GM21360 (cell line): ENCODE results near the gene BTRC.

Experiments used
- ATAC-seq: cut with Tn5 transposase; IDR thresholded peaks from one replicate; pipeline ENCODE4 v1.9.1; 2021; ENCODE audit warnings: mild to moderate bottlenecking, moderate library complexity; ENCODE audit not compliant: unreplicated experiment

BTRC gene

DNA sequence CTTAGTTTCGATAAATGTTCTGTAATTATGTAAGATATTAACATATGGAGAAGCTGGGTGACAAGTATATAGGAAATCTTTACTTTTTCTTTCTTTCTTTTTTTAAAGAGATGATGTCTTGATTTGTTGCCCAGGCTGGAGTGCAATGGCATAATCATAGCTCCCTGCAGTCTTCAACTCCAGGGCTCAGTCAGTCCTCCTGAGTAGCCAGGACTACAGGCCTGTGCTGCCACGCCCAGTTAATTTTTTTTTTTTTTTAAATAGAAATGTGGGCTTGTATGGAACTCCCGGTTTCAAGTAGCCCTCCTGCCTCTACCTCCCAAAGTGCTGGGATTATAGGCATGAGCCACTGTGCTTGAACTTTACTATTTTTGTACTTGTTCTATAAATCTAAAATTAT lies 122.4 kb downstream of the BTRC start:
- ATAC-seq: no peak

DNA sequence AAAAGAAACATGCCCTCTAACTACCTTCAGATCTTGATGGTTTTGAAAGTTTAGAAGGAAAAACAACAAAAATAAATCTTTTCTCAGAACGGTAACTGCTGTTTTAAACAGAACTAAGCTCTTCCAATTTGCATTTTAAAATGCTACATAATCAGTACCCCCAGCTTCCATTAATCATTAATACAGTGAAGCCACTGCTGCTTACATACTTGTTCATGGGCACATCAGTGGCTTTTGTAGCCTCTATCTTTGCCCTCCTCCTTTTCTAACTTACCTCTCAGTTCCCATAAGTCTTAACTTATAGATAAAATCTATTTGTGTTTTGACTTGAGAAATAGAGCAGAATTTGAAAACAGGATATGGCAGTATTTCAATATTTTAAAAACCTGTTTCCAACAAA lies 125.0 kb downstream of the BTRC start:
- ATAC-seq: no peak

- no peak for ATAC-seq
Measured at GRCh38 chr10:101481256-101481655, 127.3 kb downstream of the BTRC start.

DNA sequence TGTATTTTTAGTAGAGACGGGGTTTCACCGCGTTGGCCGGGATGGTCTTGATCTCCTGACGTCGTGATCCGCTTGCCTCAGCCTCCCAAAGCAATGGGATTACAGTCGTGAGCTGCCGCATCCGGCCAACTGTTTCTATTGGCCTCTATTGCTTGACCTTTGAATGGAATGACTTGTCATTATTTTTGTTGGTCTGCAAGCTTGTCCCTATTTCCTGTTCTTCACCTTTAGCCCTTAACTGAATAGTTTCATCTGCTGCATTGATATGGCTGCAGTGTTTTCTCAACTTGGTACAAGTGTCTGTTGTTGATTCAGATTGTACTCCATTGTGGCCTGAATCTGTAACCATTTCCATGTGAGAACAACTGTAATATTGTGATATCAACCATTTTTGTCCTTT lies 128.6 kb downstream of the BTRC start:
- ATAC-seq: no peak

GRCh38 chr10:101484175-101484745 lies 130.3 kb downstream of the BTRC start:
- no peak for ATAC-seq

DNA sequence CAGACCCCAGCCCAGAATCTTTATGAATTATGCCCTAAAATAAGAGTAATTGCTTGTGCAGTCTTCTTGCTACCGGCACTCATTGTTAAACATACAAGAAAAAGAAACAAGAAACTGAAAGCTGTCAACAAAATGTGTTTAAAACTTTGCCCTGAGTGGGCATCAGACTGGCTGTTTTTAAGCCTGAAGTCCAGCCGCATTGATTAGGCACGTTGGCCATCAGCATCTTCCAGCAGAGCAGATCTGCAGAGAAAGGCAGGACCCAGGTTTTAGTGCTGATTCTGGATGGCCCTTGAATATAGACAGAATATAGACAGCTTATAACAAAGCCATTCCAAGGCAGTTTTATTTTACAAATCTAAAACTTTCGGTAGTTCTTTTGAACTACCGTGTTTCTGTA lies 131.2 kb downstream of the BTRC start:
- ATAC-seq: no peak

- no peak for ATAC-seq
Measured at GRCh38 chr10:101485681-101486554, 132.0 kb downstream of the BTRC start.

DNA sequence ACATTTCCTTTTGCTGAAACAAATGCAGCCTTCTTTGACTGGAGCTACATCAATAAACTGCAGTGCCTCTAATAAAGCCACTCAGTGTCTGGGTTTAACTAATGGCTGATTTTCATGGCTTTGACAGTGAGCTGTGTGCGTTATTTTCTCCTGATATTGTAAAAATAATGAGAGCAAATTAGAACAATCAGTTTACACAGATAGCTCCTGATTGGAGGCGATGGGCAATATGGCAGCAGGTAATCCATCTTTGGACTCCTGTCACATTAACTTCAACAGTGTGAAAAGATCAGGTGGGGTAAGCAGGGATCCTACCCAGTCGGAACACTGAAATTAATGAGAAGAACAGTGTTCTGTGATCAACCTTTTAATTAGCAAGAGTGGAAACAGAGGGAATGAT lies 133.4 kb downstream of the BTRC start:
- ATAC-seq: no peak

DNA sequence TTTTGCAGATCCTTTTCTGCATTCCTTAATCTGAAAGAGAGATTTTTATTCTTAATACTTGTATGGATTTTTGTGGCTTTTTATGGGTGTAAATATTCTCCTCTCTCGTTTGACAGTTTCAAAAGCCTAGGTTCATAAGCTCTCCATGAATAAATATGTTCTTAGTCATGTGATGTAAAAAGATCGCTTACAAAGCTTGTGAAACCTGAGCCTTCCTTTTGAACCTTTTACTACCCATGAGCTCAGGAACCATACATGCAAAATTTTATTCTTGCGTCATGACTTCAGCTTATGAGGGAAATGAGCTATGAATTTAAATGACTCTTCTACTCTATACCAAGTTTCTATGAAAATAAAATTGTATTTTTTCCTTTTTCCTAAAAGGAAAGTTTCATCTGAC lies 135.4 kb downstream of the BTRC start:
- no peak for ATAC-seq

GRCh38 chr10:101490026-101490425 lies 136.1 kb downstream of the BTRC start:
- no peak for ATAC-seq

DNA sequence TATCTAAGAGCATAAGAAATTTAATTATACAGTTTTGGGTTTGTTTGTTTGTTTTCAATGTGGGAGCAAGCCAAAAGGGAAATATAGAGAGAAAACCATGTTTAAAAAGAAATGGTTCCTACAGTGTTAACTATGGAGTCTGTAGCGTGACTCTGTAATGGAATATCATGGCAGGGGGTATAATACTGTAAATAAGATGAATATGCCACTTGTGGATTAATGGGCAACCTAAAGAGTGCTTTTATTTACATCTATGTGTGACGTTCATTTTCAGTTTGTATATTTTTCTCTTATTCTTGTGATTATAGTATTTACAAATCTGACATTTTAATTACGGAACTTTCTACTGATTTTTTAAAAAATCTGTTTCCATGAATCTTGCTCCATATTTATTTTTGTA lies 138.2 kb downstream of the BTRC start:
- ATAC-seq: no peak

GRCh38 chr10:101492814-101493213 lies 138.8 kb downstream of the BTRC start:
- ATAC-seq: no peak

GRCh38 chr10:101493249-101493648 lies 139.3 kb downstream of the BTRC start:
- ATAC-seq: no peak

- no peak for ATAC-seq
Measured at GRCh38 chr10:101493782-101494281, 139.9 kb downstream of the BTRC start.

DNA sequence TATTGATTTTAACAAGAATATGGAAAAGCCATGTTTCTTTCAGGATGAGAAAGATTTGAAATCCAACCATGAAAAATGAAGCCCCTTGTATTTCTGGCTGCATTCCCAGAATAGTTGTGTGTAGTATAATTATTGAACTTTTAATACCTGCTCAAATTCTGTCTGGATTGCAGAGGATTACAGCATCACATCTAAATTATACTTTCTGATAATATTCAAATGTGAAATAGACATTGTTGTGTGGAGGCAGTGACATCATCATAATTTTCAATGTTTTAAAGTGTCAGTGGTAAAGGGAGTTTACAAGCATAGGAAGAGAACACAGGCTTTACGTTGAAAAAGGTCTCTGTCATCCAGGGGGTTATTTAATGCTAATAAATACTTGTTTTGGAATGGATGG lies 140.7 kb downstream of the BTRC start:
- ATAC-seq: no peak

DNA sequence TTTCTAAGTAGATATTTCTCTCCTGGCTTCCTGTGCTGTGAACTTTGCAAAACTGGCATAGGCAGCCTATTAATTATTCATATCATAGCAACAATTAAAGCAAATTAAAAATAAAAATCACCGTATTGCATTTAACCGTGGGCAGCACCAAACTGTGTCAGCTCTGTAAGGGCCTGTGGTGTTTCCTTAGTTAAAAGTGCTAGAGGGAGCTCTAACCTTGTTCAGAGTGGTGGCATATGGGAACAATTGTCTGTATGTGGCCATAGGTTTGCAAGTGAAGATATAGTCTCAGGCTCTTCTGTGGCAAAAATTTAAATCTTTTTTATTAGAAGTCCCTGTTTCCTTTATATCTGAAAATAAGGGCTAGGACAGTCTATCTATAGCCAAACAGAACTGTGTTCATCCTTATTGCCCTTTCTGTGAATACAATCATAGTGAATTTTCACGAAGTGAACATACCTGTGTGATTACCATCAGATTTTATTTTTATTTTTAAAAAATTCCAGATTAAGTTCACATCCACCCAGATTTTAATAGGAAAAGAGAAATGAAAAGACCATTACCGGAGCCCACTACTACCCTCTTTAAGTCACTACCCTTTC lies 141.5 kb downstream of the BTRC start:
- no peak for ATAC-seq

- no peak for ATAC-seq
Measured at GRCh38 chr10:101504438-101504837, 150.5 kb downstream of the BTRC start.

- no peak for ATAC-seq
Measured at GRCh38 chr10:101506829-101507661, 153.1 kb downstream of the BTRC start.

DNA sequence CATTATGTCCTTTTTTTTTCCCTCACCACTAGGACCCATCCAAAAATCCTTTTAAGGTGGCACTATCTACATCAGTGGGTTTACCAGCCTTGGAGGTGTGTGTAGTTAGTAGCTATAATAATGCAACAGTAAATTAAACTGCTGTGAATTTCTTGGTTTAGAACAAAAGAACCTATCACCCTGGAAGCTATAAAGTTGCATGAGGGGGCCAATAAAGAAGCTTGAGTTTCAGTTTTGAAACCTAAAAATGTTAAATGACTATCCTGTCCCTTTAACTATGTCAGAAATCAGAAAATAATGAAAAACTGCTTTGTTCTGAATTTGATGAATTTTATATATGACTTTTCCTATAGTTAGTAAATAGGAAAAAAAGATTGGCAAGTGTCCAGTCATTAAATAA lies 153.9 kb downstream of the BTRC start:
- no peak for ATAC-seq

GRCh38 chr10:101511938-101512337 lies 158.0 kb downstream of the BTRC start:
- ATAC-seq: no peak

- ATAC-seq: no peak
Measured at GRCh38 chr10:101512738-101513137, 158.8 kb downstream of the BTRC start.
